H1 (cell line): ENCODE data around the gene COL19A1. TPM values are rescaled to one million over a fixed set of nuclear protein-coding genes. Genes with fewer than 3 reads are reported as not detected.

ENCODE experiments used
- RAD21 ChIP-seq, 2 experiments: IDR thresholded peaks in 1 of 2; conservative IDR thresholded peaks in 1 of 2; 2 replicates each; pipeline ENCODE4 v1.6.1; 2011; ENCODE audit warnings: low read depth in 2 of 2, low read length in 2 of 2, improper control_type of control experiment in 1 of 2, inconsistent platforms in 1 of 2, mild to moderate bottlenecking in 1 of 2, moderate library complexity in 1 of 2
- polyA plus RNA-seq, 7 experiments: library from polyadenylated mRNA; depleted of rRNA in 3 of 7; stranded (reverse) in 5 of 7; unstranded in 2 of 7; fragments of >200 nt in 5 of 7; fragments of 200-250 nt in 2 of 7; gene quantifications; 1 replicate in 5 of 7; 2 replicates in 1 of 7; 4 replicates in 1 of 7; pipeline versions ENCODE4 v1.2.1 to v1.2.3, GENCODE V29; 2011 to 2013; ENCODE audit warnings: missing spikeins in 2 of 7, mixed read lengths in 2 of 7
- total RNA-seq: library from RNA; stranded (reverse); fragmentation: NEBNext Ultra II Directional; extraction: Animal tissue kit (Norgen Biotek cat#: 25700); gene quantifications from 2 replicates; pipeline ENCODE4 v1.2.1, GENCODE V29; 2021

Gene COL19A1
- total and polyA plus RNA-seq, 2 of the 8 experiments (the other 6 are each of a cell fraction or from before 2014, with no cell fraction given): not detected

DNA sequence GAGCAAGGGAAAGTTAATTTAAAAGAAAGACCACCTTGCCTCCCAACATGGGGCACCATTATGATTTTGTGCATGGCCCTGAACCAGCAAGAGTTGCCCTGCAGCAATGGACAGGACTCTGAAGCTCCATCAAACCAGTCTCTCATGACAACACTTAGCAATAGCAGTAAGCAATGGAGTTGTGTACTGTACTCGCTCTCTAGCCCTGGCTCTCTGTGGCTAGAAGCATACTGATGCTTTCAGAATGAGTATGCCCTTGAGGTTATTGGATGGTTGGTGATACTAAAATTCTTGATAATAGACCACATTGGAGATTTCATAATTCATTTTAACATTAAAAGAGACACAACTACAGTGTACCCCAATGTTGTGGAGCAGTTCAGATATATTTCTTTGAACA, 46.3 kb upstream of the COL19A1 start (continued):
- no peak for TF ChIP-seq RAD21 (IDR thresholded peaks at IDR 0.05 in 1 of 2, conservative IDR thresholded peaks at IDR 0.05 in 1 of 2; ENCODE audit: low read depth in 2 of 2, low read length in 2 of 2)
